GM18909 (cell line): ENCODE data around the gene SMLR1.

Experiments
- ATAC-seq: cut with Tn5 transposase; IDR thresholded peaks from one replicate; pipeline ENCODE4 v1.9.1; 2021; ENCODE audit warnings: mild to moderate bottlenecking; ENCODE audit not compliant: unreplicated experiment, poor library complexity

SMLR1 gene

DNA sequence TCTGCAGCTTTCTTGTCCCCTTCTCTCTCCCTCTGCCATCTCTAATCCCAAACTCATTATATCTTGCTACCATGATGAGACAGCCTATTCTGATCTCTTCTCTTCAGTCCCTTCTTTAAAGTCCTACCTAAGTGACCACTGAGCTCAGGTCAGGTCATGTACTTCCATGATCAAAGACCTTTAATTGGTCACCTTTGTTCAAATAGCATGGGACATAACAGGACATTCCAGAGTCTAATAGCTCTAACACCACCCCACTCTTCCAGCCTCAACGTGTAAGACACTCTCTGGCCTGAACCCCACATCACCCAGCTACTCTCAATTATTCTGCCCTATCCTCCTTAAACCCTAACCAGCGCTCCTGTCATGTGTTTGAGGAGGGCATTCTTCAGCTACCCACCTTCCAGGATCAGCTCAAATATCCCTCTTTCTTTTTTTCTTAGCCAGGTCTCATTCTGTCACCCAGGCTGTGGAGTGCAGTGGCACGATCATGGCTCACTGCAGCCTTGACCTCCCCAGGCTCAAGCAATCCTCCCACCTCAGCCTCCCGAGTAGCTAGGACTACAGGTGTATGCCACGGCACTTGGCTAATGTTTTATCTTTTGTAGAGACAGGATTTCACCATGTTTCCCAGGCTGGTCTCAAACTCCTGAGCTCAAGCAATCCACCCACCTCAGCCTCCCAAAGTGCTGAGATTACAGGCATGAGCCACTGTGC lies 2.1 kb upstream of the SMLR1 start:
- ATAC-seq: no peak

DNA sequence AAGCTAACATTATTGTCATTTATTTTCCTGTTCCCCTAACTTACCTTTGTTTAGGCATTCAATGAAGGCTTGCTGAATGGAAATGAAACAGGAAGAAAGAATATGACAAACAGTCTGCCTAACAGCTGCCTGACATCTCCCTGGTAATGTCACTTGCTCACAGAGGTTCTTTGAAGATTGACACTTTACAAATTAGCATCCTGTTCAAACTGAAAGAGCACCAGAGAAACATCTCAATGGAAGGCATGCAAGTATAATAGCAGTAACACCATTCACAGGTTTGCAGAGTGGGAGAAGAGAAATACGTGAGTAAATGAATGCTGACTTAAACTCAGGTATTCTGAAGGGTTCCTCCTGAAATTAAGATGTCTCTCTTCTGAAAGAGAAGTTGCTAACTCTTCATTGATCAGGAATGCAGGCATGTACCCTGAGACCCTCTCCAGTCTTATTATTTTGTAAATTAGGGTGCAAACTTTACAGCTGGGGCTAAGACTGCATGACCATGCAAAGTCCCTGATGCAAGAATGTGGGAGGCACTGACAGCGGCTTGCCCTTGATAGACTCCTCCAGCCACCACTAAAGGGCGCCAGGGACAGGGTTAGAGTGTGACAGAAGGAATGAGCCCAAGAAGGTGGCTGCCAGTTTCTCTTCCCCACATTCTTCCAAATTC lies 1.3 kb upstream of the SMLR1 start:
- ATAC-seq: no peak

DNA sequence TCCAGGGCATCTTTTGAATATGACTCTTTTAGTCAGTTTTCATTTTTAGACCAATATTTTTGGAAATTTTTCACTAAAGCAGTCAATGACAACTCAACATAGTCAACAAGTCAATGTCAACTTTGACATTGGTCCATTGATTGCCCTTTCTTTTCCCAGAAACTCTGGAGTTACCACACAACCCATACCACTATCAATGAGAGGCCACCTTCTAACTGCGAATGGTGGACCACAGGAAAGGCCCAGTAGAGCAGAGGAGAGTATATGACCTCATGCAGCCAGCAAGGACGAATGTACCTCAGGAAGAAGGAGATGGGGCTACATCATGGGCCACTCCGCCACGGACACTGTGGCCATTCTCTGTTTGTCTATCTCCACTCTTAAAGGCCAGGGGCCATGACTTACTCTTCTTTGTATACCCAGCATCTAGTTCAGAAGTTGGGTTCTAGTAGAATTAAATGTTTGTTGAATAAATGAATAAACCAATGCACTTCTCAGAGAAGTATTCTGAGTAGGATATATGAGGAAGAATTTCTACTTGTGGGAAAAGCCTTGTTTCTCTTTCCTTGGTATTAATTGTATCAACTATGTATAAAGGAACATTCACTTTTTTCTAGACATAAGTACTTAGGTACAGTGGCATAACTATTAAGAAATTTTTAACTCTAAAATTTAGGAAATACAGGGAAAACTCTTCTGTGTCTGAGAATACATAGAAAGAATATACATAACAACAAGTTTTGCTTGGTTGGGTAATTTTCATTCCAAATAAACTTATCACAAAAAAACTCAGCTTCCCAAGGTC lies 562 bp upstream of the SMLR1 start:
- no peak for ATAC-seq

- no peak for ATAC-seq
Measured at GRCh38 chr6:130829333-130829910, 2.2 kb downstream of the SMLR1 start.

GRCh38 chr6:130831607-130832006 lies 4.4 kb downstream of the SMLR1 start:
- no peak for ATAC-seq

- no peak for ATAC-seq
Measured at GRCh38 chr6:130833569-130833968, 6.4 kb downstream of the SMLR1 start.

- no peak for ATAC-seq
Measured at GRCh38 chr6:130834482-130835251, 7.5 kb downstream of the SMLR1 start.

- no peak for ATAC-seq
Measured at GRCh38 chr6:130836055-130836640, 8.9 kb downstream of the SMLR1 start.

GRCh38 chr6:130837067-130837466 lies 9.9 kb downstream of the SMLR1 start:
- ATAC-seq: no peak

DNA sequence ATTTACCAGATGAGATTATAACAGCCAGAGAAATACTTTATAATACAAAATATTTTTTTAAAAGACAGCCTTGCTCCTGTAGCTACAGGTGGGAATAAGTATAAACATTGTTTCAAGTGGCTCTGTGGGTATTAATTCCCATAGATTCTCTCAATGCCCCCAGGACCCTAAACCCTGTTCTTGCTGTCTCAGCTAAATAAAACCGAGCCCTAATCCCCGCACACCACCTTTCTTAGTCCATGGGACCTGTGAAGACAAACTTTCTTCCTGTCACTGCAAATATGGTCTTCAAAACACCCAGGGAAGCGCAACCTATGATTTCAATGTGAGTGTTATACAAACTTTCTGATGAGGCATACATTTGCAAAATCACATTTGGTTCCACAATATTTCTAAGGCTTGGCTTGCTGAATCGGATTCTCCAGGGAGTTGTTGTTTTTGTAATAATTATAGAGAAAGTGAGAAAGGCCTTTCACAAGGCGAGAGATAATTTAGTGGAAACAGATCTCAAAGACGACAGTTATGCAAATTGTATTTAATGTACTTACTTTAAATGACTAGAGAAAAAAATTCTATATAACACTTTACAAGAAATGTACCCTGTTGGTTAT lies 11.1 kb downstream of the SMLR1 start:
- no peak for ATAC-seq

DNA sequence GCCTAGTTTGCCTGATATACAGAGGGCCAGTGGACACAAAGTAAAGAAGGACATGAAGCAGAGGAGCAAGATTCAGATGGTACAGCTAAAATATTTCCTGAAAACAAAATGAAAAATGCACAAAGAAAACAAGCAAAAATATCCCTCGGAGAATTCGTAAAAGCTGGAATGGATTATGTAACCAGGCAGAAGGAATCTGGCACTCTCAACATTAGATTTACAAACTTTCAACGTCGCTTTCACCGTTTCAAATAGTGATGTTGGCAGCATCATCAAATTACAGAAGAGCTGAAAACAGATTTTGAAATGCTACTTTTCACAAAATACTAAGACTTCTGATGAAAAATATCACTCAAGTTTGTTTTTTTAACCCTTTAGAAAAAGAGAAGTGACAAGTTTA lies 11.7 kb downstream of the SMLR1 start:
- no peak for ATAC-seq

- no peak for ATAC-seq
Measured at GRCh38 chr6:130839379-130839778, 12.2 kb downstream of the SMLR1 start.

DNA sequence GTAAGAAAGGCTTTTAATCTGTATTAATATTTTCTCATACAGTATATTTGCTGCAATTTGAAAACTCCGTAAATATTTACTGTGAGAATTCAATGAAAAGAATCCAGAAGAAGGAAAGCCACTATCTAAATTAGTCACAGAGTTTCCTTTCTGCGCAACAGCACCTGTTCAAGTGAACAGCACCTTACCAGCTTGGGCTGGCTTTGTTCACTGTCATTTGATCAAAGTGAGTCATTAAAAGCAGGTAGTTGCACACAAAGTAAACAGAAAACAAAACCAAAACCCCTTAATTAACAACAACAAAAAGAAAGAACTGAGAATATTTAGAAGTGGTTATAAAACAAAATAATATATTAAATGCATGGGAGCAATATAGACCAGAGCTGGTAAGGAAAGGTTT lies 12.8 kb downstream of the SMLR1 start:
- ATAC-seq: no peak

GRCh38 chr6:130841128-130841728 lies 14.0 kb downstream of the SMLR1 start:
- ATAC-seq: no peak

- peak; percentile 84 for ATAC-seq
Measured at GRCh38 chr6:130843575-130844320, 16.5 kb downstream of the SMLR1 start.

- no peak for ATAC-seq
Measured at GRCh38 chr6:130846501-130846900, 19.3 kb downstream of the SMLR1 start.

GRCh38 chr6:130847001-130847910 lies 20.1 kb downstream of the SMLR1 start:
- no peak for ATAC-seq
